Measurements from ENCODE around the gene ADK.

Gene ADK

DNA sequence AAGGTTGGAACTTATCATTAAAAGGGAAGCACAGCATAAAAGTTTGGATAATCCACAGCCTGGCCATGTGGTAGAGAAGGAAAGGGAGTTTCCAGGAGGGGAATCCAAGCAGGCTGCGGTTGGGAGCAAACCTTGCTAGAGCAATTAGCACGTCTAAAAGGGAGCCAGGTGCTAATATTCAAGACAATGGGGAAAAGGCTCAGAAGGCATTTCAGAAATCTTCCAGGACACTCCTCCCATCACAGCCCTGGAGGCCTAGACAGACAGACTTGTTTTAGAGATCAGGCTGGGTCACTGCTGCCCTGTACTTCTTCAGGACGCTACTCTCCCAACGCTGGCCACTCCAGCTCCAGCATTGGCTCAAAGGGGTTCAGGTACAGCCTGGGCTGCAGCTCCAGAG is 579.2 kb downstream of the ADK start:
- in situ Hi-C loops (cut with HindIII; ENCODE audit: low sequenced_read_pairs) = loop anchor here (10.0 kb wide), 1 partner anchor 85 kb away; no protein-coding TSS in a partner anchor
- no peak overlapping the region for H3K4me3 ChIP-seq (ENCODE audit: low read depth, low read length)
- DNase-seq (ENCODE audit: low read depth) = no peak
- TF ChIP-seq, protein P1, sequence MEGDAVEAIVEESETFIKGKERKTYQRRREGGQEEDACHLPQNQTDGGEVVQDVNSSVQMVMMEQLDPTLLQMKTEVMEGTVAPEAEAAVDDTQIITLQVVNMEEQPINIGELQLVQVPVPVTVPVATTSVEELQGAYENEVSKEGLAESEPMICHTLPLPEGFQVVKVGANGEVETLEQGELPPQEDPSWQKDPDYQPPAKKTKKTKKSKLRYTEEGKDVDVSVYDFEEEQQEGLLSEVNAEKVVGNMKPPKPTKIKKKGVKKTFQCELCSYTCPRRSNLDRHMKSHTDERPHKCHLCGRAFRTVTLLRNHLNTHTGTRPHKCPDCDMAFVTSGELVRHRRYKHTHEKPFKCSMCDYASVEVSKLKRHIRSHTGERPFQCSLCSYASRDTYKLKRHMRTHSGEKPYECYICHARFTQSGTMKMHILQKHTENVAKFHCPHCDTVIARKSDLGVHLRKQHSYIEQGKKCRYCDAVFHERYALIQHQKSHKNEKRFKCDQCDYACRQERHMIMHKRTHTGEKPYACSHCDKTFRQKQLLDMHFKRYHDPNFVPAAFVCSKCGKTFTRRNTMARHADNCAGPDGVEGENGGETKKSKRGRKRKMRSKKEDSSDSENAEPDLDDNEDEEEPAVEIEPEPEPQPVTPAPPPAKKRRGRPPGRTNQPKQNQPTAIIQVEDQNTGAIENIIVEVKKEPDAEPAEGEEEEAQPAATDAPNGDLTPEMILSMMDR (IDR thresholded peaks at IDR 0.05; ENCODE audit: low read depth, low read length, missing control alignments) = no peak

DNA sequence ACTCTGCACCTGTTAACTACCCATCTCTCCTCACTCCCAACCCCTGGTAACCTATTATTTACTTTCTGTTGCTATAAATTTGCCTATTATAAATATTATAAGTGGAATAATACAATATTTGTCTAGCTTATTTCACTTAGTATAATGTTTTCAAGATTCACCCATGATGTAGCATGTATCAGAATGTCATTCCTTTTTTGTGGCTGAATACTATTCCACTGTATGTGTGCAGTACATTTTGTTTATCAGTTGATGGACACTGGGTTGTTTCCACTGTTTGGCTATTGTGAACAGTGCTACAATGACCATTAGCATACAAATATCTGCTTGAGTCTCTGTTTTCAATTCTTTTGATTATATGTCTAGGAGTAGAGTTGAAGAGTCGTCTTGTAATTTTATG is 582.6 kb downstream of the ADK start:
- H3K4me3 ChIP-seq (ENCODE audit: low read depth, low read length) = no peak overlapping the region
- TF ChIP-seq, protein P1 (IDR thresholded peaks at IDR 0.05; ENCODE audit: low read depth, low read length, missing control alignments) = no peak
- in situ Hi-C loops (cut with HindIII; ENCODE audit: low sequenced_read_pairs) = loop anchor here (10.0 kb wide), 1 partner anchor 89 kb away; no protein-coding TSS in a partner anchor
- DNase-seq (ENCODE audit: low read depth) = no peak

DNA sequence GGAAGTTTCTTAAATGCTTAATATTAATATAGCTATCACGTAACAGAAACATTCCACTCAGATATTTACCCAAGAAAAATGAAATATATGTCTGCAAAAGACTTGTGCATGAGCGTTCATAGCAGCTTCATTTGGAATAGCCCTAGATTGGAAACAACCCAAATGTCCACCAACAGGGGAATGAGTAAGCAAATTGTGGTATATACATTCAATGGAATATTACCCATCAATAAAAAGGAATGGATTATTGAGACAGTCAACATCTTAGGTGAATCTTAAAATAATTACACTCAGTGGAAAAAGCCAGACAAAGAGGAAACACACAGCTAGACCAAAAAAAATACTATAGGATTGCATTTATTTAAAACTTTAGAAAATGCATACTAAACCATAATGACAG is 585.0 kb downstream of the ADK start:
- DNase-seq (ENCODE audit: low read depth) = no peak
- TF ChIP-seq, protein P1 (IDR thresholded peaks at IDR 0.05; ENCODE audit: low read depth, low read length, missing control alignments) = no peak
- no peak overlapping the region for H3K4me3 ChIP-seq (ENCODE audit: low read depth, low read length)
- in situ Hi-C loops (cut with HindIII; ENCODE audit: low sequenced_read_pairs) = loop anchor here (10.0 kb wide), 1 partner anchor 91 kb away; no protein-coding TSS in a partner anchor

DNA sequence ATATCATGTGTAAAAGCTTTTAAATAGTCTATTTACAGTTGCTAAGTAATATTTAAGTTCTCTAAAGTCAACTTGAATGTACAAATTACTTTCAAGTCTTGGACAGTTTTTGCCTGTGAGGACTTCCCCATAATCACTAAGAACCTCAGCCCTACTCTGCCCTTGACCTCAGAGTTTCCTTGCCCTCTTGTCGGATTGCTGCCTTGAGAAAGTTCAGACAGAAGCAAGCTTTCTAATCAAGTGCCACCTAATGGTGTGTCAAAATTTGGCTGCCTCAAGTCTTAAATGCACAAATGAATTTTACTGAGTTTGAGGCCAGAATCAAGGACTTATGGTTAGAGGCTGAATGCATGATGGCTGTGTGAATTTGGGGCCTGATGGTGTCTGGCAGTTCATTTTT is 587.0 kb downstream of the ADK start:
- in situ Hi-C loops (cut with HindIII; ENCODE audit: low sequenced_read_pairs) = loop anchor here (10.0 kb wide), 1 partner anchor 93 kb away; no protein-coding TSS in a partner anchor
- no peak for DNase-seq (ENCODE audit: low read depth)
- H3K4me3 ChIP-seq (ENCODE audit: low read depth, low read length) = no peak overlapping the region
- TF ChIP-seq, protein P1 (IDR thresholded peaks at IDR 0.05; ENCODE audit: low read depth, low read length, missing control alignments) = no peak

DNA sequence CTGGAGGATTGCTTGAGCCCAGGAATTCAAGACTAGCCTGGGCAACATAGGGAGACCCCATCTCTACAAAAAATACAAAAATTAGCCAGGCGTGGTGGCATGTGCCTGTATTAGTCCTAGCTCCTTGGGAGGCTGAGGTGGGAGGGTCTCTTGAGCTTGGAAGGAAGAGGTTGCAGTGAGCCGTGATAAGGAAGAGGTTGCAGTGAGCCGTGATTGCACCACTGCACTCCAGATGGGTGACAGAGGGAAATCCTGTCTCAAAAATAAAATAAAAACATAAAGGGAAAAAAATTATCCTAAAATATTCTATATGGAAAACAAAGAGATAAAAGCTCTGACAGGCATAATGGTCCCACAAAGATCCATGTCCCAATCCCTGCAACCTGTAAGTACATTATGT is 587.5 kb downstream of the ADK start:
- DNase-seq (ENCODE audit: low read depth) = no peak
- in situ Hi-C loops (cut with HindIII; ENCODE audit: low sequenced_read_pairs) = loop anchor here (10.0 kb wide), 1 partner anchor 94 kb away; no protein-coding TSS in a partner anchor
- TF ChIP-seq, protein P1 (IDR thresholded peaks at IDR 0.05; ENCODE audit: low read depth, low read length, missing control alignments) = no peak
- H3K4me3 ChIP-seq (ENCODE audit: low read depth, low read length) = no peak overlapping the region

DNA sequence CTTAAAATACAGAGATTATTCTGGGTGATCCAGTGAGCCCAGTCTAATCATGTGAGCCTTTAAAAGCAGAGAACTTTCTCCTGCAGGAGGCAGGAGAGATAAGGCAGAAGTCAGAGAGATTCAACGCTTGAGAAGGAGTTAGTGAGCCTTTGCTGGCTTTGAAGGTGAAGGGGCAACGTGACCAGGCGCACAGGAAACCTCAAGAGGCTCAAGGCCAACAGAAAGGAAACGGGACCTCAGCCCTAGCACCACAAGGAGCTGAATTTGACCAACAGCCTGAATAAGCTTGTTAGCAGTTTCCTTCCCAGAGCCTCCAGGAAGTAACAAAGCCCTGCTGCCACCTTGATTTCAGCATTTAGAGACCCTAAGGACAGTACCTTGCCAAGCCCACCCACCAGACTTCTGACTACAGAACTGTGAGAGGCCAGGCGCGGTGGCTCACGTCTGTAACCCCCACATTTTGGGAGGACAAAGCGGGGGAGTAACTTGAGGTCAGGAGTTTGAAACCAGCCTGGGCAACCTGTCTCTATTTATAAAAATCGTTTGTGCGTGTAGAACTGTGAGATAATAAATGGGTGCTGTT is 588.1 kb downstream of the ADK start:
- in situ Hi-C loops (cut with HindIII; ENCODE audit: low sequenced_read_pairs) = loop anchor here (10.0 kb wide), 1 partner anchor 94 kb away; no protein-coding TSS in a partner anchor
- DNase-seq (ENCODE audit: low read depth) = no peak
- TF ChIP-seq, protein P1 (IDR thresholded peaks at IDR 0.05; ENCODE audit: low read depth, low read length, missing control alignments) = peak; percentile 37
- H3K4me3 ChIP-seq (ENCODE audit: low read depth, low read length) = no peak overlapping the region
